Right lobe of liver (tissue), 6 donors: Measurements from ENCODE around the gene CABP4. TPM values are rescaled to one million over a fixed set of nuclear protein-coding genes. Genes with fewer than 3 reads are reported as not detected.

Experiments used
- ATAC-seq, 4 donors: fragments of 200-7000 bp; cut with Tn5 transposase; one replicate each; pipeline ENCODE4 v1.9.1; 2020; ENCODE audit warnings: mild to moderate bottlenecking in 4 of 4, moderate library complexity in 4 of 4
- DNase-seq, 3 donors: peaks; one replicate each; pipeline ENCODE4 v3.0.0-alpha.2; 2020
- H3K27ac ChIP-seq, 3 donors: fragments of 200-600 bp; one replicate each; pipeline ENCODE4 v1.8.0; 2022
- H3K27me3 ChIP-seq, 2 donors: fragments of 200-600 bp; one replicate each; pipeline ENCODE4 v1.8.0; 2022
- H3K36me3 ChIP-seq, 4 donors: fragments of 200-600 bp; sonication (generic) in 1 of 4; one replicate each; pipeline versions ENCODE4 v1.5.1 to v1.8.0; 2017 to 2022; ENCODE audit warnings: control low read depth in 1 of 4
- H3K4me1 ChIP-seq, 4 donors: fragments of 200-600 bp; sonication (generic) in 1 of 4; one replicate each; pipeline versions ENCODE4 v1.5.1 to v1.8.0; 2017 to 2022; ENCODE audit warnings: control low read depth in 1 of 4
- H3K4me3 ChIP-seq, 3 donors: fragments of 200-600 bp; one replicate each; pipeline ENCODE4 v1.8.0; 2022
- H3K9me3 ChIP-seq, 4 donors: fragments of 200-600 bp; sonication (generic) in 1 of 4; one replicate each; pipeline versions ENCODE4 v1.5.1 to v1.8.0; 2017 to 2022; ENCODE audit warnings: control low read depth in 1 of 4
- POLR2A ChIP-seq: fragments of 450-650 bp; IDR thresholded peaks from one replicate; pipeline ENCODE4 v1.6.1; 2017; ENCODE audit warnings: antibody characterized with exemption, mild to moderate bottlenecking
- WGBS: methylation state at CpG from one replicate; pipeline ENCODE4 v1.1.6; 2018; ENCODE audit warnings: low coverage, low lambda C conversion rate; ENCODE audit not compliant: insufficient coverage; ENCODE audit errors: missing lambda C conversion rate; 5-methylcytosine and 5-hydroxymethylcytosine counted together
- intact Hi-C, 2 donors: fragments of 100-400 bp; cut with DNase I; formaldehyde crosslinking; loops; one replicate each; pipeline versions ENCODE4 v1.11.2 to v1.14.1; 2022
- total RNA-seq, 6 experiments: library from RNA; depleted of rRNA in 2 of 6; stranded (reverse); fragments of >200 nt in 2 of 6; fragmentation: NEBNext Ultra II Directional in 3 of 6; extraction: Animal tissue kit (Norgen Biotek cat#: 25700) in 3 of 6; gene quantifications; one replicate each; pipeline versions ENCODE4 v1.1.0 to v1.2.4, GENCODE V29; 2016 to 2023
- TF ChIP-seq, protein P1 (sequence below), 4 donors: fragments of 200-600 bp in 3 of 4; fragments of 450-650 bp in 1 of 4; IDR thresholded peaks; one replicate each; pipeline versions ENCODE4 v1.5.1 to v1.8.0; 2016 to 2022; ENCODE audit warnings: antibody characterized with exemption in 4 of 4, mild to moderate bottlenecking in 2 of 4
- donor health status: DM: no; HTN: yes; CAD: no.
- donor health status: DM: no; HTN: no; CAD: no.
- donor health status: DM: no; HTN: no; CAD: no.
- donor health status: DM: no; HTN: yes; CAD: no.
- donor health status: DM: no; HTN: yes; CAD: no.

The CABP4 gene
- total RNA-seq, 6 experiments from 2014 or later = 0.55 to 1.7 (median 1.2) TPM

DNA sequence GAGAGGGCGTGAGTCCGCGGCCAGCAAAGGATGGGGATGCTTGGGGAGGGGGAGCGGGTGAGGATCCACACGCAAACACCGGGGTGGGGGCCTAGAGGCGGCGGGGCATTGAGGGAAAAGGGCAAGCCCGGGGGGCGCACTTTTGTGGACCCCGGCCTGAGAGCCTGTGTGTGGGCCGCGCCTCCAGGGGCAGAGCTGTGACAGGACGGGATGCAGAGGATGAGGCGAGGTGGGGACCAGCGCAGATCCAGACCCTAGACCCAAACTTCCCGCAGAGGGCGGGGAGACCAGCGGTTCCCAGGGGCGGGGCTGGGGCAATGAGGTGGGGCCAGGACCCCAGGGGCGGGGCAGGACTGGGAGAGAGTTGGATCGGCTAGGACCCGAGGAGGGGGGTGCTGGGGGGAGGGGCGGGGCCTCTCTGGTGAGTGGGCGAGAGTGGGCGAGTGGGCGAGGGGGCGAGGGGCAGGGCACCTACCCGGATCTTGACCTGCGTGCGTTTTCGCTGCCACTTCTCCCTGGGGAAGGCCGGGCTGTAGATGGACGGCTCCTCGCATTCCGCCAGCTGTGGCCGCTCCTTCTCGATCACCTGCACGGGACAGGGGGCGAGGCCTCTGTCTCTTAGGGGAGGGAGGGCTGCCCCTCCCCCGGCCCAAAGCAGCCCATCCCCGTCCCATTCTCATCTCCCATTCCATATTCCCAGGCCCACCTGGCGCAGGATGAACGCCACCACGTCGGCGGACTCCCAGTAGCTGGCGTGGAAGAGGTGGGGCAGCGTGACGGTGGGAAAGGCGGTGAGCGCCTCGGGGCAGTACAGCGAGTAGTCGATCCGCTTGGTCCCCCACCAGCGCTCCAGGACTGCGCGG is 39.4 kb downstream of the CABP4 start:
- ATAC-seq (no peak), DNase-seq (no peak)
- intact Hi-C loops = no loop called here
- Histone ChIP-seq H3K9me3 (no peaks in the 10 kb centered on the region), H3K27me3 (no peaks in the 10 kb centered on the region), H3K36me3 (peaks cover 0 to 9% (median 3%) of the 10 kb centered on the region in 4 donors), H3K4me1 (no peaks in the 10 kb centered on the region), H3K4me3 (no peak overlapping the region), H3K27ac (no peak overlapping the region)
- TF ChIP-seq POLR2A = no peak
- TF ChIP-seq, protein P1, sequence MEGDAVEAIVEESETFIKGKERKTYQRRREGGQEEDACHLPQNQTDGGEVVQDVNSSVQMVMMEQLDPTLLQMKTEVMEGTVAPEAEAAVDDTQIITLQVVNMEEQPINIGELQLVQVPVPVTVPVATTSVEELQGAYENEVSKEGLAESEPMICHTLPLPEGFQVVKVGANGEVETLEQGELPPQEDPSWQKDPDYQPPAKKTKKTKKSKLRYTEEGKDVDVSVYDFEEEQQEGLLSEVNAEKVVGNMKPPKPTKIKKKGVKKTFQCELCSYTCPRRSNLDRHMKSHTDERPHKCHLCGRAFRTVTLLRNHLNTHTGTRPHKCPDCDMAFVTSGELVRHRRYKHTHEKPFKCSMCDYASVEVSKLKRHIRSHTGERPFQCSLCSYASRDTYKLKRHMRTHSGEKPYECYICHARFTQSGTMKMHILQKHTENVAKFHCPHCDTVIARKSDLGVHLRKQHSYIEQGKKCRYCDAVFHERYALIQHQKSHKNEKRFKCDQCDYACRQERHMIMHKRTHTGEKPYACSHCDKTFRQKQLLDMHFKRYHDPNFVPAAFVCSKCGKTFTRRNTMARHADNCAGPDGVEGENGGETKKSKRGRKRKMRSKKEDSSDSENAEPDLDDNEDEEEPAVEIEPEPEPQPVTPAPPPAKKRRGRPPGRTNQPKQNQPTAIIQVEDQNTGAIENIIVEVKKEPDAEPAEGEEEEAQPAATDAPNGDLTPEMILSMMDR (IDR thresholded peaks at IDR 0.05) = no peak
- WGBS = 95% methylated on average over 23 of the region's 59 CpGs

DNA sequence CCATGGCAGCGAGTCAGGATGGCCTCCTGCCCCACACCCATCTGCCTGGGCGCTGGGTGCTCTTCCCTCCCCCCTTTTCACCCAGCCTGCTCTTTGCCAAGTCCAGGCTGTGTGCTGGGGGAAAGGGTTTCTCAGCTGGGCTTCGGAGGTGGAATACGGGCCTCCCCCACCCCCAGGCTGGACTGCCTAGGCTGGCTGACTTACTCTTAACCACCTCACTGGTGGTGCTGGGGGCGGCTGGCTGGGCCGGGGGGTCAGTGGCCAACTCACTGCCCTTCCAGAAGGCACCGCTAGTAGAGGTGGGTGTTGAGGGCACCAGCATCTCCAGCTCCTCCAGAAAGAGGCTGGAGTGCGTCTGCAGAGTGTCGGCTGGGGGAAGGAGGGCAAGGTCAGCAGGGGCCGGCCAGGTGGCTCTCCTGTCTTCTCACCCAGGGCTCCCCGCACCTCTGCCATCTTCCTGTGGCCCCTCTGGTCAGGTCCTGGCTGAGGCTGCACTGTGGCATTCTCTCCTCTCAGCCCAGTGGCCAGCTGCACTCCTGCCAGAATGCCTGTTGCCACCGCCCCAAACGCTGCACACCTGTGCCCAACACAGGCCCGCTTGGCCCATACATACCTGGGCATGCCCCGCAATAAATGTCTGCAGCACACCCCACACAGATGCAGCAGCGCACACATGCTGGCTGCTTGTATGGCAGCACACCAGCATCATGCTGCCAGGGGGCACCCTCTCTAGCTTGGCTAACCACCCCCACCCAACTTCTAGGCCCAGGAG is 40.3 kb downstream of the CABP4 start:
- intact Hi-C loops = no loop called here
- 89% methylated on average over 5 of the region's 16 CpGs for WGBS
- Histone ChIP-seq H3K27me3 (no peaks in the 10 kb centered on the region), H3K9me3 (no peaks in the 10 kb centered on the region), H3K27ac (no peak overlapping the region), H3K4me3 (no peak overlapping the region), H3K4me1 (no peaks in the 10 kb centered on the region), H3K36me3 (peaks cover 0 to 9% (median 3%) of the 10 kb centered on the region in 4 donors)
- no peak for TF ChIP-seq POLR2A
- TF ChIP-seq, protein P1 (IDR thresholded peaks at IDR 0.05) = no peak
- DNase-seq (no peak), ATAC-seq (no peak)

DNA sequence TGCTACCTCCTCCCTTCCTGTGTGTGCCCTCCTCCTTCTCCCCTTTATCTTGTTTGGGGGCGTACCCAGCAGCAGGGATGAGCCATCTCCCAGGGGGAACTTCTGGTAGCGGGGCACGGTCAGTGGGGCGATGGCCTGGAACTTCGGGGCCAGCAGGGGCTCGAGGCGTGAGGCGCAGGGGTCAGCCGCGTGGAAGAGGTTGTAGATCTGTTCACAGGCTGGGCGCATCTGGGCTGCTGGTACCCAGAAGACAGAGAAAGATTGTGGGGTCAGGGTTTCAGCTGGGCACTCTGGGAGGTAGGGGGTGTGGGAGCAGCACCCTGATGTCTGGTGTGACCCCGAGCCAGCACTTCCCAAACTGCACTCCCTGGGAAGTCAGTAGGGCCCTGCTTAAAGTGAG is 41.0 kb downstream of the CABP4 start:
- WGBS = no CpG with 5 or more reads among the region's 12 CpGs
- H3K4me3 ChIP-seq = no peak overlapping the region
- intact Hi-C loops = no loop called here
- no peaks in the 10 kb centered on the region for H3K4me1 ChIP-seq
- no peak for DNase-seq
- TF ChIP-seq POLR2A = no peak
- TF ChIP-seq, protein P1 (IDR thresholded peaks at IDR 0.05) = no peak
- peaks cover 0 to 9% (median 2%) of the 10 kb centered on the region in 4 donors for H3K36me3 ChIP-seq
- ATAC-seq = no peak
- H3K27ac ChIP-seq = no peak overlapping the region
- no peaks in the 10 kb centered on the region for H3K9me3 ChIP-seq
- H3K27me3 ChIP-seq = no peaks in the 10 kb centered on the region

DNA sequence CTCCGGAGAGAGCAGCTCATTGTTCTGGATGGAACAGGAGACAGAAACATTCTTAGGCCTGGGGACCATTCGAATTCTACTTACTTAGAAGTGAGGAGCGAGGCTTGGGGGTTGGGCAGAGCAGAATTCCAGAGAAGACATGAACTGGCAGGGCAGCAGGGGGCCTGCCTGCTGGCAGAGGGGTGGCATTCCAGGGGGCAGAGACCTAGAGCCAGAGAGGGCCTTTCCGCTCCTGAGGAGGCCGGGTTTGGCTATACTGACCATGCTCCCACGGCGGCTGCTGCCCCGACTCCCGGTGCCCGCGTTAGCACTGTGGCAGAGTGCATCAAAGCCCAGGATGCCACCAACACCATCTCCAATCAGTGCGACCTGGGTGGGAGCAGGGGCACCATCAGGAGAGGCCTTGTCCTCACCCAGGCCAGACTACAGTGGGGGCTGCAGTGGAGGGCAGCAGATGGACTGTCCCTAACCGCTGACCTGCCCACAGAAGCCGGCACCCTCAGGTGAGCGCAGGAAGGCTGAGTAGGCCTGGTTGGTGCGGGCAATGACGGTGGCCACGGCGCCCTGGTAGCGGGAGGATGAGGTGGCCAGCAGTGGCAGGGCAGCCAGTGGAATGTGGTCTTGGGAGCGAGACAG is 42.6 kb downstream of the CABP4 start:
- no peak for ATAC-seq
- H3K36me3 ChIP-seq = peaks cover 0 to 3% (median 2%) of the 10 kb centered on the region in 4 donors
- no peaks in the 10 kb centered on the region for H3K9me3 ChIP-seq
- no peaks in the 10 kb centered on the region for H3K4me1 ChIP-seq
- WGBS = 100% methylated on average over 1 of the region's 21 CpGs
- H3K27ac ChIP-seq = no peak overlapping the region
- no peaks in the 10 kb centered on the region for H3K27me3 ChIP-seq
- TF ChIP-seq, protein P1 (IDR thresholded peaks at IDR 0.05) = no peak
- no peak for TF ChIP-seq POLR2A
- intact Hi-C loops = no loop called here
- no peak overlapping the region for H3K4me3 ChIP-seq
- no peak for DNase-seq
